Measurements from ENCODE around the gene SLC35B2.
A peak's percentile ranks its signal among the peaks of the same experiment; 100 is the strongest.

Gene SLC35B2

DNA sequence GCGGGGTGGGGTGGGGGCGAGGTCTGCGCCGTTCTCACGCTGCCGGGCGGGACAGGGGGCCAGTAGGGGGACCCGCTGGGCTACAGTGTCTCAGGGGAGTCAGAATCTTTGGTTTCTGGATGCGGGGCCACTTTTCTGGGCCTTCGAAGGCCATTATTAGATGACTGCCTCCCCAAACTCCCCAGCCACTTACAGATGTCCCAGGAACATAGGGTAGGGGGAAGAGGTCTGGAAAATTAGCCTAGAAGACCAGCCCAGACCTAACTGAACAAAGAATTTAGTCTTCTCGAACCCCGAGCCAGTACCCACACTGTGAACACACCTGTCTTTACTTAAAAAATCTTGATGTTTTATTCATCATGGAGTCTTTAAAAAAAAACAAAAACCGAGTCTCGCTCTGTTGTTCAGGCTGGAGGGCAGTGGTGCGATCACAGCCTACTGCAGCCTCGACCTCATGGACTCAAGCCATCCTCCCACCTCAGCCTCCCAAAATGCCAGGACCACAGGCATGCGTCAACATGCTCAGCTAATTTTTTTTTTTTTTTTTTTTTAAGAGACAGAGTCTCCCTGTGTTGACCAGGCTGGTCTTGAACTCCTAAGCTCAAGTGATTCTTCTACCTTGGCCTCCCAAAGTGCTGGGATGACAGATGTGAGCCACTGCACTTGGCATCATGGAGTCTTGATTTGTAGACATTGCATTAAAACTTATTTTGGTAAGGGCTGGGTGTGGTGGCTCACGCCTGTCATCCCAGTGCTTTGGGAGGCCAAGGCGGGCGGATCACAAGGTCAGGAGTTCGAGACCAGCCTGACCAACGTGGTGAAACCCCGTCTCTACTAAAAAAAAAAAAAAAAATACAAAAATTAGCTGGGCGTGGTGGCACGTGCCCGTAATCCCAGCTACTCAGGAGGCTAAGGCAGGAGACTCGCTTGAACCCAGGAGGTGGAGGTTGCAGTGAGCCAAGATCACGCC is 37.2 kb downstream of the SLC35B2 start:
- peak; percentile 41 for DNase-seq

DNA sequence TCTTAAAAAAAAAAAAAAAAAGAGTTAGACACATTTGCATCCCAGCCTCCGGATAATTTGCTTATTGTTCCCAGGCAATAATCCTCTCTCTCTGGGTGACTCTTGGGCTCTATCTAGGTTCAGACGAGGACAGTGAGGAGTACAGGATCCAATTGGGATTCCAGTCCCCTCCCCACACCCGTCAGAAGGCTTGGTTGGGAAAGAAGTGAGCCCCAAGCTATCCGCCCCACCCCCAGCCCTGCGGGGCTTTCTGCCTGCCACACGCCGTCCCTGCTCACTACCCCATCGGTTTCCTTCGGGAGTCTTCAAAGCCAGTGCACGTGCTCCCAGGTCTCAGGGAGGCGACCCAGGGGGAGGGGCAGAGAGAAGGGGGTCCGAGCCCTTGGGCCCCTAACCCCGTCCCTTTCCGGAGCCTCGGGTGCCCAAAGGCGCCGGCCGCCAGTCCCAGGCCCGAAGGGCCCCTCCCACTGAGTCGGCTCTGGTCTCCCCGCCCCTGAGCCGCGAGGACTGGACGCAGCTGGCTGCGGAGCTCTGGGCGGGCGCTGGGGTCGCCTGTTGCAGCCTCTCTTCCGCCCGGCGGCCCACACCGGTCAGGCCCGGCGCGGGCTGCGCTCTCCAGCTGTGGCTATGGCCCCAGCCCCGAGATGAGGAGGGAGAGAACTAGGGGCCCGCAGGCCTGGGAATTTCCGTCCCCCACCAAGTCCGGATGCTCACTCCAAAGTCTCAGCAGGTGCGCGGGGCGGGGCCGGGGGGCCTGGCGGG is 38.1 kb downstream of the SLC35B2 start:
- DNase-seq = peak; percentile 89

DNA sequence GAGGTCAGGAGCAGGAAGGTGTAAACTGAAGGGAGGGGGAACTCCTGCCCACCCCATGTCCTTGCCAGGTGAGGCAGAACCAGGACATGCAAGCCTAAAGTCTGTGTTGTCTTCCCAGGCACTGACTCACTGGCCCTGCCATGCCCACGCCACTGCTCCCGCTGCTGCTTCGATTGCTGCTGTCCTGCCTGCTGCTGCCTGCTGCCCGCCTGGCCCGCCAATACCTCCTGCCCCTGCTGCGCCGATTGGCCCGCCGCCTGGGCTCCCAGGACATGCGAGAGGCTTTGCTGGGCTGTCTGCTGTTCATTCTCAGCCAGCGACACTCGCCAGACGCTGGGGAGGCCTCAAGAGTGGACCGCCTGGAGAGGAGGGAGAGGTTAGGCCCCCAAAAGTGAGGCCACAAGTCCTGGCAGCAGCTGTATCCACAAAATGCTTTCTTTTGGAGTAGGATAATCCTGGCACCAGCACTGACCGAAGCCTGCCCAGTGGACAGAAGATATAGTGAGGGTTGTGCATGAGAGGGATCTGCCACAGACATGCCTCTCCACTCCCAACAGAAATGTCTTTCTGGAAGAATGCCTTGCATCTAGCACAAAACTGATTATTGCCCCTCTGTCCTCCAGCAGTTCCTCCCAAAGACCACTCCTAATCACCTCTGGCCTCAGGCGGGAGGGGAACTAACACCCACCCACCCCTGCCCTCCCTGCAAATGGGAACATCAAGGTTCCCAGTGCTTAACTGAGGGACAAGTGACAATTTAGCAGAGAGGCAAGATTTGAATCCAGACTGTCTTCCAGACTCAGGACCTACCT is 39.8 kb downstream of the SLC35B2 start:
- DNase-seq = no peak

DNA sequence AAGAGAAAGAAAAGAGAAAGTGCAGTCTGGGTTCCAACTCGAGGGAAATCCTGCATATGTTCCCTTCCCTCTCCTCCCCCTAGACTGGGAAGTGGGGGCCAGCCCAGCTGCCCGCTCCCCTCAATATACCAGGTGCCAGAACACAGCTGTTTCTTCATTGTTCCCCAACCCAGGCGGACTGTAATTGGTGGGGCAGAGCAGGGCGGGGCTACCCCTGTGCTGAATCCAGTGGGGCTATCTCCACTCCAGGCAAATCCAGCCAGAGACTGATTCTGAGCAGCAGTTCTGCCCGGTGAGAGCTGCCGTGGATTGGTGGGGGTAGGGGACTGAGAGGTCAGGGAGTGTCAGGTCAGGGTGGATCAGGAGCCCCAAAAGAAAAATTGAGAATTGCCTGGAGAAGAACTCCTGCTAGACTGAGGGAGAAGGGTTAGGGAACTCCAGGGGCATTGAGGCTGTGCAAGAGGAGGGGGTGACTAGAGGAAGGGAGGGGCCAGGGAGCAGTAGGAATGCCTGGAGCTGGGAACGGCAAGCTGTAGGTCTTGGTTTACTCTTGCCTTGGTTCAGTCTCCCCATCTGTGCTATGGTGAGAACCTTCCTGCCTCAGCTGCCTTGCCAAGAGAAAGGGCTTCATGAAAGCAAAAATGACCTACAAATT is 40.5 kb downstream of the SLC35B2 start, which contains the start of gene MYMX:
MYMX (plus strand) TSS at position 250 of the 655 bp plus-strand sequence. CDS start 546 bp downstream, outside the sequence.
- DNase-seq = peak; percentile 75

DNA sequence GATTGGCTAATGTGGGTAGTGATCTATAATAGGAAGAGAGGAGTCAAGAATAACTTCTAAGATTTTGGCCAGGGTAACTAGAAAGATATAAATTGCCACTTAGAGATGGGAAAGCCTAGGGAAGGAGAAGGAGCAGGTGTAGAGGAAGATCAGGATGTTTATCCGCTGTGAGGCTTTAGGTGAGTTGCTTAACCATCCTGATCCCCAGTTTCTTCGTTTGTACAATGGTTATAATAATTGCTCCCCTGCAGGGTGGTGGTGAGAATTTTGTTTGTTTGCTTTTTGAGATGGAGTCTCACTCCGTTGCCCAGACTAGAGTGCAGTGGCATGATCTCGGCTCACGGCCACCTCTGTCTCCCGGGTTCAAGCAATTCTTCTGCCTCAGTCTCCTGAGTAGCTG is 43.0 kb downstream of the SLC35B2 start:
- no peak for DNase-seq

DNA sequence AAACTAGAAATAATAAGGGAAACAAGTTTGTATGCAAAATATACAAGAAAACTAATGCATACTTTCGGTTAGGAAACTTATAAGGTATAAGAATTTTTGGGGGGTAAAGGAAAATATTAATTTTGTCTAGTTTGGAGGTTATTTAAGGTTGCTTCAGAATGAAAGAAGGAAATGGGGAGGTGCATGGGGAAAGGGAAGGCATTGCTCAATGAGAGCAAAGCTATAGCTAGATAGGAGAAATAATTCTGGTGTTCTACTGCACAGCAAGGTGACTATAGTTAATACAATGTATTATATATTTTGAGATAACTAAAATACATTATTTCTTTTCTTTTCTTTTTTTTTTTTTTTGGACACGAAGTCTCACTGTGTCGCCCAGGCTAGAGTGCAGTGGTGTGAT is 46.0 kb downstream of the SLC35B2 start:
- DNase-seq = no peak

DNA sequence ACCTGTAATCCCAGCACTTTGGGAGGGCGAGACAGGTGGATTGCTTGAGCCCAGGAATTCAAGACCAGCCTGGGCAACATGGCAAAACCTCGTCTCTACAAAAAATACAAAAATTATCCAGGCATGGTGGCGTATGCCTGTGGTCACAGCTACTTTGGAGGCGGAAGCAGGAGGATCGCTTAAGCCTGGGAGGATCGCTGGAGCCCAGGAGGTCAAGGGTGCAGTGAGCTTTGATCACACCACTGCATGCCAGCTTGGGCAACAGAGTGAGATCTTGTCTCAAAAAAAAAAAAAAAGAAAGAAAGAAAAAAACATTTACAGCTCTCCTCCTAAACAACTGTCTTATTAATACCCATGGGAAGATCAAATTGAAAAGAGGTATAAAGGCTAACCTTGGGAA is 49.4 kb downstream of the SLC35B2 start:
- DNase-seq = no peak

All from NCI-H69 (cell line).